Activated naive CD4-positive, alpha-beta T cell (primary cell): Measurements from ENCODE around the gene ZFYVE21.

ENCODE experiments used
- DNase-seq, 4 experiments: peaks; one replicate each; lab custom pipeline; 2025; lab: John Stamatoyannopoulos, UW

Gene ZFYVE21

DNA sequence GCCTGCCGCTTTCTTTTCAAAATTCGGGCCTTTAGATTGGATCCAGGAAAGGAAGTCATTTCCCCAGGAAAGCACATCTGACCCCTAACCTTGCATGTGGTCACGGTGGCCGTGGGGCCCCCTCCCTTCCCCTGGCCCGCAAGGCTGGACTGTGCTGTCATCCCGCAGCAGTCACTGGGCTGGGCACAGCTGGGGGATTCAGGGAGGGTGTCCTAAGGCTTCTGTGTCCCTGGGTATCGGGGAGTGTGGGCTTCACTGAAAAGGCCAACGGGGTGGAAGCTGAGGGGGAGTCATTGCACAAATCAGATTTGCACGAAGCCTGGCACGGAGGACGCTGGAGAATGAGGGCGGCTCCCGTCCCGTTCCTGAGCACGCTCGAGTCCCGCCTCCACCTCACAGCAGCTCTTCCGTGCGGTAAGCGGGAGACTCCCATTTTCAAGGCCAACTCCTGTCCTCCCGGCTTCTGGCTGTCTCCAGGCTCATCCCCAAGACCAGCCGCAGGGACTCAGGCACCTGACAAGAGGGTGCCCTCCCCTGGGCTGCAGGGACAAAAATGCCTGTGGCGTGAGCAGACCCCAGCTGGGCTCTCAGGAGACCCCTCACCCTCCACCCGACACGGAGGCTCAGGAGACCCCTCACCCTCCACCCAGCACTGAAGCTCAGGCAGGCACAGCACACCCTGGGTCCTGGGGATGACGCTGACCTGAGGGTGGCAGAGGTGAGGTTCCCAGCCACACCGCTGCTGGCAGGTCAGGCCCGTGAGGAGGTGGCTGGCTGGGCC is 9.9 kb upstream of the ZFYVE21 start:
- DNase-seq, result no peak

DNA sequence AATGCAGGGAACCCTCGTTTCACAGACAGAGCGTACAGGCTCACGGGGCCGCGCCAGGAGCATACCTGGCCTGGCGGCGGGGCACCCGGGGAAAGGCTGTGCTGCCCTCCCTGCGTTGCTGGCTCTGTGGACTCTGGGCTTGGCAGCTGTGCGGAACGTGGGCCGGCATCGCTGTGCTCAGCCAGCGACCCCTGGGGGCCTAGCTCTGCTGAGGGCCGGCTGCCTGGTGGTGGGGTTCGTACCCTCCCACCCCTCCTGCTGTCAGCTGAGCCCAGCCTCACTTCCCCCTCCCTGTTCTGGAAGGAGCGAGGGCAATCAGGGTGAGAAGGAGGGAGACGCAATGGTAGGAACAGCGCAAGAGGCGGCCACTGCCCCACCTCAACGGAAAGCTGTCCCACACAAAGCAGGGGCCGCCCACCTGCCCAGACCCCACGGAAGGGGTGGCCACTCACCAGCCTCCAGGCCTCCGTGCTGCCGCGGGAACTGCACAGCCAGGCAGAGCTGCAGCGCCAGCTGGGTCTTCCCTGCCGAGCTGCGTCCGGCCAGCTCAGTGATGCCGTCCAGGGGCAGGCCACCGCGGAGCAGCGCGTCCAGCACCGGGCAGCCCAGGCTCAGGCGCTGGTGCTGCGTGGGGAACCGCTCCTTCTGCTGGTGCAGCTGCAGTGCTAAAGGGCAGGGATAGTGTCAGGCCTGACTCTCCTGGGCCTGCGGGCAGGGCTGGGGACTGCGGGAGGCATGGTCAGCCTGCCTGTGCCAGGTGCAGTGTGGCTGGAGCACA is 8.9 kb upstream of the ZFYVE21 start:
- no peak for DNase-seq

DNA sequence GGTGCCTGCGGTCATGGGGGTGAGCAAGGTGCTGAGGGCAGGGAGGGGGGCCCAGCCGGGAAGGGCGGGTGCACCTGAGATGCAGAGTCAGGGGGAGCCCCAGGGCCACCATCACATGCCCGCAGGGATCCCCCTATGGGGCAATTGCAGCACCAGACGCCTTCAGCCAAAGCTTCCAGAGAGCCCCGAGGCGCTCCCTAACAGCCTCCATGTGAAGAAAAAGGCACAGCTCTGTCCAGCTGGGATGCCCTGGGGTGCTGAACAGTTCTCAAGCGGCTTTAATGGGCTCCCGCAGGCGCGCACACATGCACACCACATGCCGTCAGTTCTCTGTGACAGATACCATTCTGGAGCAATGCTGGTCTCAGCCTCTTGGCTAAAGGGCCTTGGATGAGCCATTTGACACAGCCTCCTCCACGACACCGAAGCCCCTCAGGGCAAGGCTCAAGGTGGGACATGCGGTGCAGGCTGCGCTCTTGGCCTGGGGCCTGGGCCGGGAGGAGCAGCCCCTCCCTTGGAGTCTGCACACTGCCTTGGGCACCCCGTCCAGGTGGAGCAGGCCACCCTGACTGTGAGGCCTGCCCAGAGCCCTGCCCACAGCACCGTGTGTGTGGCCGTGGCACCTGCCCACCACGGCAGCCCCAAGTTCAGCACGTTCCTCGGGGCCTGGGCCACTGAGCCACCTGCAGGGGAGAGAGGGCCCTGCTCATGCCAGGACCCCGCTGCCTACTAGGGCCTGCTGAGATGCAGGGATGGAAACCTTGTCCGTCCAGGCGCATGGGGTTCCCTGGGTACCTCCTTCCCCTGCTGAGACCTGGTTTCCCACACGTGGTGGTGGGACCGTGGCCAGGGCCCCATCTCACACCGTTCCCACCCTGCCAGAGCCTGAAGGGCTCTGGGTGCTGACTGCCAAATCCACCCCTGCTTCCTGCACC is 8.0 kb upstream of the ZFYVE21 start:
- no peak for DNase-seq

DNA sequence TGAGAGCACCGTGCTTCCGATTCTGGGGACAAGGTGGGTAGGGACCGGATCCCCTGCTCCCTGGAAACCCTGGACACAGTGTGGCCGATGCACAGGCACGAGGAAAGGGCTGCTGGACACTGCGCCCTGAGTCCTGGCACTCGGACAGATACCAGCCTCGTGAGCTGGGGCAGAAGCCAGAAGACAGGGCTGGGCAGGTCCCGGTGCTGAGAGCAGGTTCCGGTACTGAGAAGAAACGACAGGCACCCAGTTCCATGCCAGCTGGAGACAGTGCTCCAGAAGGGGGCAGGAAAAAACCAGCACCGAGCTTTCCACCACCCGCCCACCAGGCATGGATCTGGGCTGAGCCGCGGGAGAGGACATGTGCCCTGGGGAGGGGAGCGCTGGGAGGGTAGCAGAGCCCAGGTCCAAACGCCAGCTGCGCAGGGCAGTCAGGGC is 6.8 kb upstream of the ZFYVE21 start:
- DNase-seq, result no peak

DNA sequence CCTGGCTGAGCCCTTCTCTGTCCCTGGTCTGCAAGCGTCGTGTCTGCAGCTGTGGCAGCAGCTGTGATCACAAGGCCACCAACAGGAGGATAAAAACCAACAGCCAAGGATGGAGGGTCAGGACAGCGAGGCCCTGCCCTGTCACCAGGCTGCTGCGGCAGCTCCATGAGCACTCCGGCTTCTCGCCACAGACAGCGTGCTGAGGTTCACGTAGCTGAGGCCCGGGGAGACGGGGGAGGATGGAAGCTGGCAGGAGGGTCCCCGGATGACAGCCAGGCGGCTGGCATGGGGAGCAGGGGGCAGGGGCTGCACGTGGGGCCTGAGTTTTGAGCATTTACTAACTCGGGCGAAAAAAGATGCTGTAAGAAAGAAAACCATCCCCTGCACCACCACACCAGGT is 5.8 kb upstream of the ZFYVE21 start:
- DNase-seq, result no peak

DNA sequence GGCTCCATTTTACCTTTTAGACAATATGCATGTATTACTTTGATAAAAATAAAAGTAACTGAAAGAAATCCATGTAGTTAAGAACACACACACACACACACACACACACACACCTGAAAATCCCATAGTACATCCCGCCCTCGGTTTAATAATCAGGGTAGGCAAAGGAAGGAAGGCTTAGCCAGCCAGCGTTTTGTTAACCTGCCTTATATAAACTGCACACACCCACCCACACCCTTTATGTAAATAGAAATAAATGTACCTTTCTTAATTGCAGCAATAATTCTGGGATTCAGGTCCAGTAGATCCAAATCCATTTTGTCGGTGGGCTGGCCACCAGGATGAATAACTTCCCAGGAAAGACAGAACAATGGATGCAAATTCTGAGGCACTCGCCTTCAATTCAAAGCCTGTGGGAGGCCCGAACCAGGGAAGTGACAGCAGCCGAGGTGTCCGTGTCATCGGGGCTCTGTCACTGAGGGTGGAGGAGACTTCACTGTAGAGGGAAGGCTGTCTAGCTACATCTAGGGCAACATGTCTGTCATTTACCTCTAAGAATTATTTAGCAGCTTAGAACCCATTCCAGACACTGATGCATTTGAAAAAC is 4.7 kb upstream of the ZFYVE21 start:
- DNase-seq, result no peak

DNA sequence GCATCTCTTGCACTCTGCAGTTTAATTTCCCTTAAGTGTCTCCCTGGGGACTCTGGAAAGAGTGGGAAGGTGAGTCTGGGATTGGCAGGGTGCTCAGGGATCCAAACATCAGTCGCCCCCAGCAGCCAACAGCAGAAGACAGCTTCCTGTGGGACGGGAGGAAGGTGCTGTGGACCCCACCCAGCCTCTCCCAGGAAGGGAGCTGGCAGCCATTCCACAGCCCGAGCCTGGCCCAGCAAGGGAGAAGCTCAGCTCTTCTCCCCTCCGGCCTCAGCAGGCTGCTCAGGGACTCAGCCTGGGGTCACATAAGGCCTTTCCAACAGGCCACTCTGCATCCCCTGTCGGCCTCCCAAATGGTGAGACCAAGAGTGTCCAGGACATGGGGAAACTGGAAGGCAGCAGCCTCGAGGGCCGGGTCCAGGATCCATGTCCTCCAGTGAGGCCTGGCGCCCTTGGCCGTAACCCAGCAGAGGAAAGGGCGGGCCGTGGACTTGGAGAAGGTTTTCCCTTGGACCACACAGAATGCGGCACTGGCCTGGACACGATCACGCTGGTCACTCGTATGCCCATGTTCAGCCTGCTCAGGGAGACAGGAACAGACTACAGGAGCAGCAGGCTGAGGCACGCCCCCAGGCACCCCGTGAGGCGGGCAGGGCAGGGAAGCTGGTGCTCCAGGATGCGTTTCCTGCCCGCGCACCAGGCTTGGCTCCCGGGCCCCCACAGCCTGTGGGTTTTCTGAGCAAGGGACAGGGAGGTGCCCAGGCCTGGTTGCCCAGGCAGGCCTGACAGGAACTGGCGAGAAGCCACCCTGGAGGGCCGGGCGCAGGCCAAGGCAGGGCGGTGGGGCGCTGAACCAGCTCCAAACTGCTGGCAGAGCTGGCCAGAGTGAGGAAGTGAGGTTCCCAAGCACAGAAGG is 3.8 kb upstream of the ZFYVE21 start:
- DNase-seq, result no peak

DNA sequence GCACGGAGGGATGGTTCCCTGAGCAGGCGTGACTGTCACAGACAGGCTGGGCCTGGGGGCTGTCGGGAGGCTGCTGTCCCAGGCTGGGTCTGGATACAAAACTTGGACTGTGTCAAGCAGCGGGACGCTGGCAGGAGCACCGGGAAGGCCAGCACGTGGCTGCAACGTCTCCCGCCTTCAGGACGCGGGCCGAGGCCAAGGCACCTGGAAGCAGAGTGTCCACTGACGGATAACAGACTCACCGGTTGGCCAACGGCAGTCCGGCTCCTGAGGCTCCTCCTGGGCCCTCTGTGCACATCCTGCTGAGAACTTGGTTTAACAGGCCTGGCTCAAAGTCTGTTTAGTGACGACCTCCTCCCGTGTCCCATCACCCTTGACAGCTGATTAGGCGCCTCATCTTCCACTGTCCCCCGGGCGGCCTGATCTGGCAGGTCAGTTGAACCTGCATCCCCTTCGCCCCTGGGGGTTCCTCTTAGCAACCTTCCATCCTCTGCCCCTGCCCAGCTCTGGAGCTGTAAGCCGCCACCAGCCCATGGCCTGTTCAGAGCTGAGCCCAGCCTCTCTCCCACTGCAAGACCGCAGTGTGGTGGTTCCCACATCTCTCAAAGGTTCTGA is 2.9 kb upstream of the ZFYVE21 start:
- DNase-seq, result no peak

DNA sequence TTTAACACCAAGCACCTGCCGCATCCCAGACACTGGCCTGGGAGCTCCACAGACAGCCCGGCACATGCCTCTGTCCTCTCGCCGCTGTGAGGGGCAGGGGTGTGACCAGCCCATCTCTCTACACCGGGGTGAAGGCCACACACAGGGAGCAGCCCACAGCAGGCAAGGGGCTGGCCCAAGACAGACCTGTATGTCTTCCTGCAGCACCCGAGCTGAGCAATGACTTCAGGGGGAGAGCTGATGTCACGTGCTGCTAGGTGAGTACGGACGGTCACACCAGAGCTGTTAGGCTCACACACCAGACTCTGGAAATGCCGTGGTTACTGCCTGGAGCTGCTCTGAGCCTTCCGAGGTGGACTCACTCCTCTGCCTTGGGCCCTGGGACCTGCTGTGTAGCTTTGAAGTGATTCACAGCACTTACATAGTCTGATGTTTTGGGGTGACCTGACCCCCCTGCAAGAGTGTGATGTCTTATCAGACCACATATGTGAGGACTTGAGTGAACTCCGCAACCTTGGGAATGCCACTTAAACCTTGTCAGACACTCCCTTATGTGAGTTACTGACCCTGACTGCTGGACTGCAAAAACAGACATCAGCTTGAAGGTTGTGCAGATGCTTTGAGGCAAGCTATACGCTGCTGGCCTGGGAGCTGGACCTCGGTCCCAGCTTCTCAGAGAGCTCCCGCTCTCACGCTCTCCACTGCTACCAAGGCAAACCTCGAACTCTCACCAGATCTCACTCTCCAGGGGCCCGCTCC is 2.1 kb upstream of the ZFYVE21 start:
- DNase-seq, result no peak

DNA sequence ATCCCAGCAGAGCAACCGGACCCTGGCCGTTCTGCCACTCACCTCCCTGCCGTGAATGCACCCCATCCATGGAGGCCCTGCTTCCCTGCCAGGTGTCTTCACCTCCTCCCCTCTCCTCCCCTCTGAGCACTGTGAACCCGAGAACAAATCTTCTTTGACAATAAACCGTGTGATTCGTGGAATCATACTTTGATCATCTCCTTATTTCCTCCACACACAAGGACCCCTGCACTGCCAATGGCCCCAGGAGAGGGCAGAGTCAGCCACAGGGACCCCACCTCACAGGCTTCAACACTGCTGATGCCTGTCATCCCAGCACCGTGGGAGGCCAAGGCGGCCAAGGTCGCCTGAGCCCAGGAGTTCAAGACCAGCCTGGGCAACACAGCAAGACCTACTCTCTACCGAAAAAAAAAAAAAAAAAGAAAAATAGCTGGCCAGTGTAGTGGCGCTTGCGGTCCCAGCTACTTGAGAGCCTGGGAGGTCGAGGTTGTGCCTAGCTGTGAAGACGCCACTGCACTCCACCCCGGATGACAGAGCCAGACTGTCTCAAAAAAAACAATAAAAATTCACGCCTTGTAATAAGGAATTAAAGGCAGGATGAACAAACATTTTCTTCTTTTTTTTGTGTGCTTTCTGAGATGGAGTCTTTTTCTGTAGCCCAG is 1.4 kb upstream of the ZFYVE21 start:
- DNase-seq, result no peak

DNA sequence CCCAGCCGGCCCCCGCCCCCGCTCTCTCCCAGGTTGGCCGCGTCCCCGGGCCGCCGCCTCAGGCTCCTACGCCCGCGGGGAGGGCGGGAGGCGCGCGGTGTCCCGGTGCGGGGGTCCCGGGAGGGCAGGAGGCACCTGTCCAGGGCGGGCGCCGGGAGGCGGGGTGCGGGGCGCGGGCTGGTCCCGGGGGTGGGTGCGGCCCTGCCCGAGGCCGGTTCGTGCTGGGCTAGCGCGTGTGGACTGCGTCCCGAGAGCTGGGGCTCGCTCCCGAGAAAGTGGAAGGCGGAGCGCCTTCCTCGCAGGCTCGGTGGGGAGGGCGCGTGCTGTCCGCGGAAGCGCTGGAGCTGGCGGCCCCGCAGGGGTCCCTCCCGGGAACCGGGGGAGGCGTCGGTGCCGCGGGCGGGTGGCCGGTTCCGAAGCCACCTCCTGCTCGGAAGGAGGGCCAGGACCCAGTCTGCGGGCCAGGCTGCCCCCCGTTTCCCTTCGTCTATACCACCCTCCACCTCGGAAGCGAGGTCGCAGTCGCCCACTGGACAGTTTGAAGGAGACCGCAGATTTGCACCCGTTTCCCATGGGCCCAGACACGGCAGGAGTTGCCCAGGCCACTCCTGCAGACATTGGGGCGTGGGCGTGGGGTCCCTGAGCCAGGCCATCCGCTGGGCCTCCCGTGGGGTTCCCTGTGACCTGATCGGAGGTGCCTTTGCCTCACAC is 636 bp downstream of the ZFYVE21 start:
- DNase-seq, result no peak

DNA sequence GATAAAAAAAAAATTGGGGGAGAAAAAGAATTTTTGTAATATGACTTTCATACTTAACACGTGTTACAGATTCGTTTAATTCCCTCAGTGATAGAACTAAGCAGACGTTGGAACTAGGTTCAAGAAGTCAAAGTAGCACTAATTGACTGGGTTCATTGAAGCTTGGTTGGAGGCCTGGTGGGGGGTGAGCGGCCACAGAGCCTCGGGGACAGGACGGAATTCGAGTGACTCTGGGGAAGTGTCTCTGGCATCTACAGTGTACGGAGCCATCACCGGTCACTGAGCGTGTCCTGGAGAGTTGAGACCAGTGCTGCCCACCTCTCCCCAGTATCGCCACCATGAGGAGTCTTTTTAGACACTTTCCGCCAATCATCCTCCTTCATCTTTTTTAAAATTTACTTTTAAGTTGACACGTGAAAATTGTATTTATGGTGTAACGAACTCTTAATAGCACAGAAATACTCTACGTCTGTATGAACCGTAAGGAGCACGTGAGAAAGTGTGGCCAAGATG is 1.3 kb downstream of the ZFYVE21 start:
- no peak for DNase-seq

DNA sequence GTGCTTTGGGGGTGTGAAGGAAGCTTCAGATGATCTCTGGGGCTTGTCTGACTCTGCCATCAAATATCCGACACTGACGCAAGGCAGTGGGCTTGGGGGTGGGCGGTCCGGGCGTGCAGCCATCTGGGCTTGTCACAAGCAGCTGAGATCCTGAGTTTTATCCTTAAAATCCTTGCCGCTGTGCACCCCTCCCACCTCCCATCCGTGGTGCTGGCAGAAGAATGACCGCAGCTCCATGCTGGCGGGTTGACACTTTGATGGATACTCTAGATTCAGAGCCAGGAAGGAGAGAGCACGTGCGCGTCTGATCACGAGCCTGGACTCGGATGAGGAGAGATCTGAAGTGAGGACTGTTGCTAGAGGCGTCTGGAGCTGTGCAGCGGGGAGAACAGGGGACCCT is 3.0 kb downstream of the ZFYVE21 start:
- no peak for DNase-seq

DNA sequence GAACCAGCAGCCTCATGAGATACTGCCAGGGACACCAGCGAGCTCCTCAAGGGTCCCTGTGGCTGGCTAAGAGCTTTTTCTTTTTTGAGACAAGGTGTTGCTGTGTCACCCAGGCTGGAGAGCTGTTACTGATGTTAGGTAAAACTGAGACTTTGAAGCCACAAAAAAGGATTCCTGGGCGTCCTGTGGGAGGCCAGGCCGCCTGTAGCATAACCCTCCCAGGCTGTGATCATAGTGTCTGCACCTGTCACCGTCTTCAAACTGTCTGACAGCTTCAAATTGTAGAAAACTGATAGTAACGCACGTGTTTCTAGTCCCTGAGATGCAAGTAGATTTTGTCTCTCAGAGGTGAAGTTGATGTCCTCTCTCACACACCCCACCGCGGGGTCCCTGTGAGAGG is 4.1 kb downstream of the ZFYVE21 start:
- no peak for DNase-seq

DNA sequence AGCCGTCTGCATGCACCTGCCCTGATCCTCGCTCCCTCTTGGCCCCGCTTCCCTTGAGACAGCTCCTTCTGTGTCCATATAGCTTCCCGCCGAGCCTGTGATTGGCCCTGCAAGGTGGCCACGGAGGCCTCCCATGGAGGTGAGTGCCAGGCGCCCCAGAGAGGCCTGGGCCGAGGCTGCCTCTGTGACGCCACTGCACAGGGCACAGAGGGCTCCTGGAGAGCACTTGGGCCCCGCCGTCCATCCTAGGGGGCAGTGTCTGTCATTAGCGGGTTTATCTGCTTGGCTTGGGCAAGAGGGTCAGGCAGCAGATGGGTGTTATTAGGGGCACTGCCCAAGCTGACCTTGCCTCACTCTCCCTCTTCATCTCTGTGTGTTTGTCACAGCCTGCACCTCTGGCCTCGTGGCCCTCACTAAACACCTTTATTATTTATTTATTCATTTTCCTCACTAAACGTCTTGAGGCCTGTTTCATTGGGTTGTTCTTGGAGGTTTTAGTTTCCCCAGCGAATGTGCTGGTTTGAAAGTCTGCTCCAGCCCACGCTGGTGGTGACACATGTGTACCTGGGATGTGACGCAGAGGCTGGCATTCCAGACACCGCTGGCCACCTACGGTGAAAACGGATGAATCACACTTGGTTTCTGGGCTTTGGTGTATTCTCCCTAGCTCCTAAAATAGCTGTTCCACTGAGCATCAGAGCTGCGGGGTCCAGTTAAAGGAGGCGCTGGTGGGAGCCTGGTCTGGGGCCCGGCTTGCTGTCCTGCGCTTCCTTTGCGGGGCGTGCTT is 5.9 kb downstream of the ZFYVE21 start:
- DNase-seq, result no peak

DNA sequence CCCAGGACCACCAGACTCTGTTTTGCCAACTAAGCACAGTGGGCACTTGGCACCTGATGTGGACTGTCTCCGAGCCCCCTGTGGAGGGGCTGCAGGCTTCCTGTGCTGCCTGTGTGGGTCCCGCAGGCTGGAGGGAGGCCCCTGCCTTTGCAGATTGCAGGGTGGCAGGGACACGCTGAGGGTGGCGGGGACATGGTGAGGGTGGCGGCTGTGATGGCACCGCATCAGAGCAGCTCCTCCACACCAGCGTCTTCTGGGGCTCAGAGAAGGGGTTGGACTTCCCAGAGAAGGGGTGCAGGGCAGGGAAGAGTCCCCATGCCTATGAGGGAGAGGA is 8.1 kb downstream of the ZFYVE21 start:
- no peak for DNase-seq

DNA sequence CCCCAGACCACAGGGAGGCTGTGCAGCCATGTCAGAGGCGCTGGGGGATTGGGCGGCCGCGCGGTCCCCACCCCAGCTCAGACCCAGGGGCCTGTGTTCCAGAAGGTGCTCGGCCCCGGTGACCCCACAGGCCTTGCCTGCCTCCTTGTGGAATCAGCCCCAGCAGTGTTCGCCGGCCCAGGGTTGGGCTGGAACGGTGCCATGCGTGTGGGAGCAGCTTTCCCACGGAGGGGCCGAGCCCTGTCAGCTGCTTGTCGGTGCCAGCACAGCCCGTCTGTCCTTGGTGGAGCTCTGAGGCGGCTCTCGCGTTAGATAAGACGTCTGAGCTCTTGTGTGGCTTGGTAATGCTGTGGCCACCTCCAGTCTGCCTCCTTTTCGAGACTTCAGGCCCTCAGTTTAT is 8.5 kb downstream of the ZFYVE21 start:
- DNase-seq, result no peak
